ENCODE results near the gene IGIP.

IGIP gene

GRCh38 chr5:140110646-140110957 lies 15.1 kb upstream of the IGIP start:
- no peak for TF ChIP-seq POLR2AphosphoS5 (IDR thresholded peaks at IDR 0.05; ENCODE audit: low read depth, low read length)
- no peak for TF ChIP-seq REST (IDR thresholded peaks at IDR 0.05; ENCODE audit: insufficient read depth in 1 of 2, low read depth in 2 of 2, low read length in 2 of 2)
- TF ChIP-seq SIN3A (IDR thresholded peaks at IDR 0.05; ENCODE audit: borderline replicate concordance, insufficient read depth, low read length): no peak
- TF ChIP-seq FOXP2 (optimal IDR thresholded peaks at IDR 0.05; ENCODE audit: borderline replicate concordance, extremely low read depth, extremely low read length, insufficient read depth): no peak
- TF ChIP-seq TAF1 (IDR thresholded peaks at IDR 0.05; ENCODE audit: borderline replicate concordance, insufficient read depth, low read length): no peak

GRCh38 chr5:140111011-140111858 lies 14.5 kb upstream of the IGIP start:
- TF ChIP-seq TAF1 (IDR thresholded peaks at IDR 0.05; ENCODE audit: borderline replicate concordance, insufficient read depth, low read length): no peak
- peak in 1 of 2 experiments; percentile 74; a peak in 2 of 4 replicates for TF ChIP-seq REST (IDR thresholded peaks at IDR 0.05; ENCODE audit: insufficient read depth in 1 of 2, low read depth in 2 of 2, low read length in 2 of 2)
- peak; percentile 39; the same call in 1 of the 2 replicates for TF ChIP-seq POLR2AphosphoS5 (IDR thresholded peaks at IDR 0.05; ENCODE audit: low read depth, low read length)

- TF ChIP-seq TAF1 (IDR thresholded peaks at IDR 0.05; ENCODE audit: borderline replicate concordance, insufficient read depth, low read length) (no peak), SIN3A (IDR thresholded peaks at IDR 0.05; ENCODE audit: borderline replicate concordance, insufficient read depth, low read length) (no peak), FOXP2 (optimal IDR thresholded peaks at IDR 0.05; ENCODE audit: borderline replicate concordance, extremely low read depth, extremely low read length, insufficient read depth) (no peak)
Observed at GRCh38 chr5:140111859-140112551, 13.7 kb upstream of the IGIP start.

GRCh38 chr5:140112685-140113179 lies 13.0 kb upstream of the IGIP start:
- TF ChIP-seq FOXP2 (optimal IDR thresholded peaks at IDR 0.05; ENCODE audit: borderline replicate concordance, extremely low read depth, extremely low read length, insufficient read depth) (no peak), REST (IDR thresholded peaks at IDR 0.05; ENCODE audit: insufficient read depth in 1 of 2, low read depth in 2 of 2, low read length in 2 of 2) (no peak), SIN3A (IDR thresholded peaks at IDR 0.05; ENCODE audit: borderline replicate concordance, insufficient read depth, low read length) (no peak), POLR2AphosphoS5 (IDR thresholded peaks at IDR 0.05; ENCODE audit: low read depth, low read length) (no peak), TAF1 (IDR thresholded peaks at IDR 0.05; ENCODE audit: borderline replicate concordance, insufficient read depth, low read length) (no peak)

- TF ChIP-seq FOXP2 (optimal IDR thresholded peaks at IDR 0.05; ENCODE audit: borderline replicate concordance, extremely low read depth, extremely low read length, insufficient read depth) (no peak), SIN3A (IDR thresholded peaks at IDR 0.05; ENCODE audit: borderline replicate concordance, insufficient read depth, low read length) (no peak), POLR2AphosphoS5 (IDR thresholded peaks at IDR 0.05; ENCODE audit: low read depth, low read length) (no peak), REST (IDR thresholded peaks at IDR 0.05; ENCODE audit: insufficient read depth in 1 of 2, low read depth in 2 of 2, low read length in 2 of 2) (no peak), TAF1 (IDR thresholded peaks at IDR 0.05; ENCODE audit: borderline replicate concordance, insufficient read depth, low read length) (no peak)
Observed at GRCh38 chr5:140113180-140113698, 12.5 kb upstream of the IGIP start.

All from PFSK-1 (cell line).